GM06990 (cell line): ENCODE measurements around the gene CCDC116.

ENCODE experiments used
- DNase-seq: peaks from one replicate; pipeline ENCODE4 v3.0.0-alpha.2; 2011; ENCODE audit not compliant: insufficient read length; ENCODE audit errors: extremely low read depth
- H3K27me3 ChIP-seq: replicated peaks from 2 replicates; pipeline ENCODE4 v1.6.0; 2011; ENCODE audit warnings: low read length; ENCODE audit not compliant: control insufficient read depth, insufficient read depth
- H3K36me3 ChIP-seq: 2 replicates; pipeline ENCODE4 v1.5.1; 2011; ENCODE audit warnings: low read length; ENCODE audit not compliant: control insufficient read depth, insufficient read depth
- H3K4me3 ChIP-seq: replicated peaks from 2 replicates; pipeline ENCODE4 v1.5.1; 2011; ENCODE audit warnings: low read depth, mild to moderate bottlenecking, control low read depth, low read length
- CTCF ChIP-seq: IDR thresholded peaks from 2 replicates; pipeline ENCODE4 v1.5.1; 2011; ENCODE audit warnings: low read length, control low read depth, mild to moderate bottlenecking, inconsistent platforms; ENCODE audit not compliant: insufficient read depth, poor library complexity, severe bottlenecking

Gene CCDC116

GRCh38 chr22:21661991-21662390 lies 29.4 kb downstream of the CCDC116 start:
- no peak overlapping the region for H3K4me3 ChIP-seq
- no peak for TF ChIP-seq CTCF

GRCh38 chr22:21663738-21664137 lies 31.2 kb downstream of the CCDC116 start:
- no peaks in the 10 kb centered on the region for H3K27me3 ChIP-seq
- H3K36me3 ChIP-seq = no peaks in the 10 kb centered on the region
- H3K4me3 ChIP-seq = no peak overlapping the region
- no peak for DNase-seq
- TF ChIP-seq CTCF = no peak

More at GRCh38 chr22:21661991-21662390, 29.4 kb downstream of the CCDC116 start:
- no peaks in the 10 kb centered on the region for H3K36me3 ChIP-seq
- H3K27me3 ChIP-seq = no peaks in the 10 kb centered on the region
- no peak for DNase-seq

GRCh38 chr22:21665047-21665851 lies 32.7 kb downstream of the CCDC116 start:
- H3K36me3 ChIP-seq = no peaks in the 10 kb centered on the region
- H3K27me3 ChIP-seq = no peaks in the 10 kb centered on the region
- TF ChIP-seq CTCF = no peak
- H3K4me3 ChIP-seq = peak overlapping the region; percentile 69
- DNase-seq = no peak

- peaks cover 5% of the 10 kb centered on the region; the same call in 1 of the 2 replicates for H3K36me3 ChIP-seq
- peak overlapping the region; percentile 69 for H3K4me3 ChIP-seq
- no peak for TF ChIP-seq CTCF
- H3K27me3 ChIP-seq = no peaks in the 10 kb centered on the region
- no peak for DNase-seq
These were observed 34.2 kb downstream of the CCDC116 start for GRCh38 chr22:21666786-21667185.

GRCh38 chr22:21669026-21669425 lies 36.5 kb downstream of the CCDC116 start:
- DNase-seq = no peak

More at GRCh38 chr22:21669026-21669425, 36.5 kb downstream of the CCDC116 start:
- peaks cover 19% of the 10 kb centered on the region for H3K36me3 ChIP-seq
- H3K27me3 ChIP-seq = no peaks in the 10 kb centered on the region
- no peak for TF ChIP-seq CTCF
- no peak overlapping the region for H3K4me3 ChIP-seq
